IMR-90 (cell line): ENCODE results near the gene CPNE4. TPM values are rescaled to one million over a fixed set of nuclear protein-coding genes. Genes with fewer than 3 reads are reported as not detected.

ENCODE experiments used
- ATAC-seq: fragments of 200-7000 bp; cut with Tn5 transposase; 2 replicates; pipeline ENCODE4 v1.9.1; 2020; ENCODE audit warnings: low read depth, mild to moderate bottlenecking, moderate library complexity
- BruUV-seq: library from RNA; stranded (reverse); fragments of 400-500 nt; replicated peaks from 2 replicates; lab custom pipeline; 2021; lab: Mats Ljungman, UMichigan
- CTCF ChIA-PET: fragments of 300-600 bp; formaldehyde crosslinking; extraction: SDS; loops from one replicate; lab custom pipeline; 2021; ENCODE audit warnings: antibody characterized with exemption; lab: Yijun Ruan, JAX
- POLR2A ChIA-PET: fragments of 300-600 bp; sonication (Branson Sonifier 250); formaldehyde crosslinking; loops from one replicate; lab custom pipeline; 2022; ENCODE audit warnings: antibody characterized with exemption; ENCODE audit not compliant: unreplicated experiment; lab: Charles Lee
- DNase-seq: peaks from one replicate; pipeline ENCODE4 v3.0.0; 2013
- H2AFZ ChIP-seq: replicated peaks from 2 replicates; pipeline ENCODE3; 2013; ENCODE audit warnings: low read length, mild to moderate bottlenecking; ENCODE audit not compliant: poor library complexity
- H2AK5ac ChIP-seq: 2 replicates; pipeline ENCODE4 v1.6.1; 2013; ENCODE audit warnings: low read depth, low read length, inconsistent platforms
- H2AK9ac ChIP-seq: replicated peaks from 2 replicates; pipeline ENCODE3; 2013; ENCODE audit warnings: mild to moderate bottlenecking, low read depth, low read length, moderate library complexity; ENCODE audit not compliant: poor library complexity
- H2BK120ac ChIP-seq: 2 replicates; pipeline ENCODE4 v1.6.1; 2013; ENCODE audit warnings: low read depth, low read length, inconsistent platforms
- H2BK15ac ChIP-seq: 3 replicates; pipeline ENCODE4 v1.6.1; 2013; ENCODE audit warnings: low read depth, low read length, inconsistent platforms
- H2BK20ac ChIP-seq: 2 replicates; pipeline ENCODE4 v1.6.1; 2013; ENCODE audit warnings: low read depth, mild to moderate bottlenecking, inconsistent platforms, low read length, moderate library complexity
- H2BK5ac ChIP-seq: 2 replicates; pipeline ENCODE4 v1.6.1; 2013; ENCODE audit warnings: mild to moderate bottlenecking, low read depth, low read length, inconsistent platforms; ENCODE audit not compliant: poor library complexity, severe bottlenecking
- H3K14ac ChIP-seq: replicated peaks from 2 replicates; pipeline ENCODE4 v1.6.1; 2013; ENCODE audit warnings: low read depth, low read length, inconsistent platforms
- H3K18ac ChIP-seq: 2 replicates; pipeline ENCODE4 v1.6.1; 2013; ENCODE audit warnings: low read depth, low read length, control low read depth
- H3K23ac ChIP-seq: 2 replicates; pipeline ENCODE4 v1.6.1; 2013; ENCODE audit warnings: low read depth, low read length, inconsistent platforms
- H3K27ac ChIP-seq: 2 replicates; pipeline ENCODE4 v1.5.1; 2013; ENCODE audit warnings: mild to moderate bottlenecking, control low read depth, low read length; ENCODE audit not compliant: insufficient read depth
- H3K27me3 ChIP-seq: 2 replicates; pipeline ENCODE4 v1.6.1; 2013; ENCODE audit warnings: low read length; ENCODE audit not compliant: control insufficient read depth, insufficient read depth
- H3K36me3 ChIP-seq: 2 replicates; pipeline ENCODE4 v1.6.1; 2013; ENCODE audit warnings: low read length, mixed read lengths; ENCODE audit not compliant: control insufficient read depth, insufficient read depth
- H3K4ac ChIP-seq: 2 replicates; pipeline ENCODE4 v1.6.1; 2013; ENCODE audit warnings: low read depth, low read length, inconsistent platforms
- H3K4me1 ChIP-seq: 2 replicates; pipeline ENCODE4 v1.6.1; 2013; ENCODE audit warnings: low read length, mixed read lengths; ENCODE audit not compliant: control insufficient read depth, insufficient read depth
- H3K4me2 ChIP-seq: 2 replicates; pipeline ENCODE4 v1.6.1; 2013; ENCODE audit warnings: low read depth, mild to moderate bottlenecking, control low read depth, low read length, moderate library complexity
- H3K4me3 ChIP-seq: 2 replicates; pipeline ENCODE4 v1.5.1; 2013; ENCODE audit warnings: low read depth, mild to moderate bottlenecking, control low read depth, low read length, moderate library complexity; ENCODE audit not compliant: insufficient read depth
- H3K56ac ChIP-seq: 2 replicates; pipeline ENCODE4 v1.6.1; 2013; ENCODE audit warnings: low read length, inconsistent platforms; ENCODE audit not compliant: insufficient read depth; ENCODE audit errors: extremely low read depth
- H3K79me1 ChIP-seq, 2 experiments: 2 replicates each; pipeline ENCODE4 v1.6.1; 2013; ENCODE audit warnings: low read length in 2 of 2, inconsistent platforms in 1 of 2, low read depth in 1 of 2
- H3K9ac ChIP-seq: 2 replicates; pipeline ENCODE4 v1.6.1; 2013; ENCODE audit warnings: low read depth, low read length, control low read depth
- H3K9me1 ChIP-seq: 2 replicates; pipeline ENCODE4 v1.6.1; 2013; ENCODE audit warnings: low read length, inconsistent platforms; ENCODE audit not compliant: insufficient read depth
- H3K9me3 ChIP-seq: 2 replicates; pipeline ENCODE4 v1.6.1; 2013; ENCODE audit warnings: low read length; ENCODE audit not compliant: control insufficient read depth, insufficient read depth
- H4K20me1 ChIP-seq: 2 replicates; pipeline ENCODE4 v1.6.1; 2013; ENCODE audit warnings: low read length, inconsistent platforms; ENCODE audit not compliant: insufficient read depth
- H4K5ac ChIP-seq: 2 replicates; pipeline ENCODE4 v1.6.1; 2013; ENCODE audit warnings: mild to moderate bottlenecking, low read depth, low read length, control low read depth
- H4K8ac ChIP-seq, 2 experiments: 2 replicates each; pipeline ENCODE4 v1.6.1; 2013; ENCODE audit warnings: low read depth in 2 of 2, low read length in 2 of 2, control low read depth in 1 of 2, inconsistent platforms in 1 of 2
- H4K91ac ChIP-seq: 2 replicates; pipeline ENCODE4 v1.6.1; 2013; ENCODE audit warnings: low read depth, low read length, inconsistent platforms; ENCODE audit not compliant: insufficient read depth
- CEBPB ChIP-seq: IDR thresholded peaks from 2 replicates; pipeline ENCODE4 v1.6.1; 2012; ENCODE audit warnings: low read depth, low read length, improper control_type of control experiment
- CHD1 ChIP-seq: IDR thresholded peaks from 2 replicates; pipeline ENCODE4 v1.6.1; 2012; ENCODE audit warnings: low read depth, low read length, improper control_type of control experiment
- CTCF ChIP-seq: conservative IDR thresholded peaks from 2 replicates; pipeline ENCODE4 v1.5.1; 2012; ENCODE audit warnings: mild to moderate bottlenecking, low read depth, low read length, improper control_type of control experiment
- FOS ChIP-seq: fragments of 150-350 bp; IDR thresholded peaks from 2 replicates; pipeline ENCODE4 v1.6.1; 2016; ENCODE audit warnings: low read depth, low read length
- MAZ ChIP-seq: IDR thresholded peaks from 2 replicates; pipeline ENCODE4 v1.6.1; 2012; ENCODE audit warnings: low read depth, mild to moderate bottlenecking, low read length, improper control_type of control experiment, moderate library complexity, borderline replicate concordance
- MXI1 ChIP-seq: IDR thresholded peaks from 2 replicates; pipeline ENCODE4 v1.6.1; 2012; ENCODE audit warnings: low read depth, mild to moderate bottlenecking, low read length, moderate library complexity, borderline replicate concordance
- RCOR1 ChIP-seq: IDR thresholded peaks from 2 replicates; pipeline ENCODE4 v1.6.1; 2012; ENCODE audit warnings: mild to moderate bottlenecking, low read length, improper control_type of control experiment; ENCODE audit not compliant: insufficient replicate concordance
- RFX5 ChIP-seq: IDR thresholded peaks from 2 replicates; pipeline ENCODE4 v1.8.0; 2012; ENCODE audit warnings: low read depth, mild to moderate bottlenecking, low read length, moderate library complexity
- USF2 ChIP-seq: fragments of 150-350 bp; IDR thresholded peaks from 2 replicates; pipeline ENCODE4 v1.6.1; 2017; ENCODE audit warnings: mild to moderate bottlenecking, antibody characterized with exemption, low read length, low read depth
- dilution Hi-C: fragments of 300-500 bp; cut with HindIII; formaldehyde crosslinking; loops from one replicate; pipeline ENCODE4 v1.14.3; 2018; ENCODE audit warnings: low sequenced_read_pairs; ENCODE audit not compliant: unreplicated experiment
- in situ Hi-C: fragments of 300-500 bp; cut with MboI; formaldehyde crosslinking; loops from 3 replicates; pipeline ENCODE4 v1.14.3; 2019; ENCODE audit warnings: low sequenced_read_pairs, inconsistent platforms, mixed read lengths
- intact Hi-C: fragments of 100-400 bp; cut with micrococcal nuclease; formaldehyde crosslinking; loops from 2 replicates; pipeline ENCODE4 v1.10.0; 2022
- polyA plus RNA-seq, 3 experiments: library from polyadenylated mRNA; depleted of rRNA; stranded (reverse); fragments of >200 nt; gene quantifications; 2 replicates each; pipeline ENCODE4 v1.2.3, GENCODE V29; 2012; ENCODE audit warnings: low replicate concordance in 1 of 3
- total RNA-seq: library from RNA; depleted of rRNA; stranded (reverse); fragments of >200 nt; gene quantifications from 2 replicates; pipeline ENCODE4 v1.2.3, GENCODE V29; 2012

The CPNE4 gene
- total and polyA plus RNA-seq, 2 of the 4 experiments (the other 2 are of a cell fraction): not detected

DNA sequence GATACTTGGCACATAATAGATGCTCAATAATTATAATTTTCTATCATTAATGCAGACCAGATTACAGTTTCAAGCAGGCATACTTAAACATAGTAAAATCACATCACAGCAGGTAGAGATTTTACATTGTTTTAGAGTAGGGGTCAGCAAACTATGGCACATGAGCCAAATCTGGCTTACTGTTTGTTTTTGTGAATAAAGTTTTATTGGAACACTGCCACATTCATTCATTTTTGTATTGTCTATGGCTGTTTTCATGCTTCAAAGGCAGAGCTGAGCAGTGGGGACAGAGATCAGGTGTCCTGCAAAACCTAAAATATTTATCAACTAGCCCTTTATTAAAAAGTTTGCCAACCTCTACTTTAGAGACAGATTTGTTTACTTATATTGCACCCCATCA lies 342.5 kb downstream of the CPNE4 start:
- intact Hi-C loops (no loop called here), dilution Hi-C loops (no loop called here), in situ Hi-C loops (no loop called here)
- no peak overlapping the region for H2BK20ac ChIP-seq
- H4K91ac ChIP-seq: no peak overlapping the region
- H3K4ac ChIP-seq: no peak overlapping the region
- CTCF ChIA-PET: no interaction called here
- no peak overlapping the region for H2BK120ac ChIP-seq
- no peaks in the 10 kb centered on the region for H3K9me3 ChIP-seq
- no peaks in the 10 kb centered on the region for H4K20me1 ChIP-seq
- no peak for DNase-seq
- H2AK5ac ChIP-seq: no peak overlapping the region
- no peaks in the 10 kb centered on the region for H3K9me1 ChIP-seq
- H3K56ac ChIP-seq: no peak overlapping the region
- BruUV-seq: no TSS peak
- H3K79me1 ChIP-seq: no peaks in the 10 kb centered on the region
- H3K27me3 ChIP-seq: no peaks in the 10 kb centered on the region
- no peak for TF ChIP-seq MAZ
- no peak for TF ChIP-seq FOS
- TF ChIP-seq CHD1: no peak
- TF ChIP-seq CEBPB: no peak
- TF ChIP-seq MXI1: no peak
- TF ChIP-seq USF2: no peak
- no peak for TF ChIP-seq RFX5
- no peak for TF ChIP-seq CTCF
- TF ChIP-seq RCOR1: no peak
- H3K18ac ChIP-seq: no peak overlapping the region
- no peak overlapping the region for H2BK15ac ChIP-seq
- POLR2A ChIA-PET: no interaction called here
- no peak overlapping the region for H2AFZ ChIP-seq
- no peak overlapping the region for H4K8ac ChIP-seq
- no peak overlapping the region for H2AK9ac ChIP-seq
- H2BK5ac ChIP-seq: no peak overlapping the region
- no peak overlapping the region for H3K4me2 ChIP-seq
- H3K9ac ChIP-seq: no peak overlapping the region
- no peaks in the 10 kb centered on the region for H3K4me1 ChIP-seq
- no peaks in the 10 kb centered on the region for H3K36me3 ChIP-seq
- no peak overlapping the region for H4K5ac ChIP-seq
- H3K4me3 ChIP-seq: no peak overlapping the region
- no peak for ATAC-seq
- no peak overlapping the region for H3K14ac ChIP-seq
- H3K27ac ChIP-seq: no peak overlapping the region
- H3K23ac ChIP-seq: no peak overlapping the region
